ENCODE measurements around the gene PRSS33. TPM values are rescaled to one million over a fixed set of nuclear protein-coding genes. Genes with fewer than 3 reads are reported as not detected.

Gene PRSS33
- total RNA-seq, 1 experiment from 2014 or later = not detected

DNA sequence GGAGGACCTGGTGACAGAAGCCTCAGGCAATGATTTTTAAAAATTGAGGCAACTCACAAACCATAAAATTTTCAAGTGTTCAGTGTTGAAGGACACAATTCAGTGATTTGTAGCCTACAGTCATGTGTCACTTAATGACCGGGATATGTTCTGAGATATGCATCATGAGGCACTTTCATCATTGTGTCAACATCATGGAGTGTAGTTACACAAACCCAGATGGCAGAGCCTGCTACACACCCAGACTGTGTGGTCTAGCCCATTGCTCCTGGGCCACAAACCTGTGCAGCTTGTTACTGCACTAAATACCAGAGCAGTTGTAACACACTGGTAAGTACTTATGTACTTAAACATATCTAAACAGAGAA, 12.5 kb upstream of the PRSS33 start:
- peaks cover 19% of the 10 kb centered on the region; the same call in 1 of the 2 replicates for H3K27me3 ChIP-seq (replicated peaks)
- H3K4me3 ChIP-seq = no peak overlapping the region
- no peaks in the 10 kb centered on the region for H3K4me1 ChIP-seq (replicated peaks)
- H3K36me3 ChIP-seq = no peaks in the 10 kb centered on the region
- no peak for DNase-seq (ENCODE audit: low read depth in 1 of 2, low spot score in 2 of 2)
- H3K27ac ChIP-seq = no peak overlapping the region
- H3K9me3 ChIP-seq (replicated peaks) = peaks cover 7% of the 10 kb centered on the region; the same call in 1 of the 2 replicates

DNA sequence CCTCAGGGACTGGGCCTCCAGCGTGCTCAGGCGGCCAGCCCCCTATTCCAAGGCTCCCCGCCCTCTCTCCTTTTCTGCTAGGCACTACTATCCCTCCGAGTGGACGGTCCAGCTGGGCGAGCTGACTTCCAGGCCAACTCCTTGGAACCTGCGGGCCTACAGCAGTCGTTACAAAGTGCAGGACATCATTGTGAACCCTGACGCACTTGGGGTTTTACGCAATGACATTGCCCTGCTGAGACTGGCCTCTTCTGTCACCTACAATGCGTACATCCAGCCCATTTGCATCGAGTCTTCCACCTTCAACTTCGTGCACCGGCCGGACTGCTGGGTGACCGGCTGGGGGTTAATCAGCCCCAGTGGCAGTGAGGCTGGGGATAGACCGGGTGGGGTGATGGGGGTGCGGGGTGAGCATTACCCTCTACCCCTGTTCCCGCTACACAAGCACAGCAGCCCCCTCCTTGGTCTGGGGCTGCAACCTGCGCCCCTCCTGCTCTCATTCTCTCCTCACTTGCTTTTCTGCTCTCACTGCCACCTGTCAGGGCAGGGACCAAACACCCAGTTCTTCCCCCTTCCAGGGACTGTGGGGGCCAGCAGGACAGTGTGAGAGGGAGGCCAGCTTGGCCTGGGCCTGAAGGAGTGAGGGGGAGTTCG, 12.0 kb upstream of the PRSS33 start:
- H3K9me3 ChIP-seq (replicated peaks) = peaks cover 7% of the 10 kb centered on the region; the same call in 1 of the 2 replicates
- no peaks in the 10 kb centered on the region for H3K4me1 ChIP-seq (replicated peaks)
- H3K36me3 ChIP-seq = no peaks in the 10 kb centered on the region
- H3K4me3 ChIP-seq = no peak overlapping the region
- no peak for DNase-seq (ENCODE audit: low read depth in 1 of 2, low spot score in 2 of 2)
- H3K27me3 ChIP-seq (replicated peaks) = peaks cover 24% of the 10 kb centered on the region; the same call in 1 of the 2 replicates
- no peak overlapping the region for H3K27ac ChIP-seq

DNA sequence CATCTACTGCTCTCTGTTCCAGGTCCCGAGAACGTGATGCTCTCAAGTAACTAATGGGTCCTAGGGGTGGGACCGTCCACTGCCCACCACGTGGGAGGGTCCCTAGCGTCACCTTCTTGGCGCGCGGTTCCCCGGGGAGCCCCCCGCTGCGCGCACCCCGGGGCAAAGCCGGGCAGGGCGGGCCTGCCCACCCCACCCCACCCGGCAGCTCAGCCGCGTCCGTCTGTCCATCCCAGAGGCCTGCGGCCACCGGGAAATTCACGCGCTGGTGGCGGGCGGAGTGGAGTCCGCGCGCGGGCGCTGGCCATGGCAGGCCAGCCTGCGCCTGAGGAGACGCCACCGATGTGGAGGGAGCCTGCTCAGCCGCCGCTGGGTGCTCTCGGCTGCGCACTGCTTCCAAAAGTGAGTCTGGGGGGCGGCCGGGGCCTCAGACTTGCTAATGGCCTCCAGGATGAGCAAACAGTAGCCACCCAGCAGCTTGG, 11.4 kb upstream of the PRSS33 start:
- Histone ChIP-seq H3K4me3 (no peak overlapping the region), H3K36me3 (no peaks in the 10 kb centered on the region), H3K27ac (no peak overlapping the region), H3K27me3 (replicated peaks) (peaks cover 25% of the 10 kb centered on the region), H3K9me3 (replicated peaks) (peaks cover 2% of the 10 kb centered on the region; the same call in 1 of the 2 replicates), H3K4me1 (replicated peaks) (no peaks in the 10 kb centered on the region)
- DNase-seq (ENCODE audit: low read depth in 1 of 2, low spot score in 2 of 2) = no peak

DNA sequence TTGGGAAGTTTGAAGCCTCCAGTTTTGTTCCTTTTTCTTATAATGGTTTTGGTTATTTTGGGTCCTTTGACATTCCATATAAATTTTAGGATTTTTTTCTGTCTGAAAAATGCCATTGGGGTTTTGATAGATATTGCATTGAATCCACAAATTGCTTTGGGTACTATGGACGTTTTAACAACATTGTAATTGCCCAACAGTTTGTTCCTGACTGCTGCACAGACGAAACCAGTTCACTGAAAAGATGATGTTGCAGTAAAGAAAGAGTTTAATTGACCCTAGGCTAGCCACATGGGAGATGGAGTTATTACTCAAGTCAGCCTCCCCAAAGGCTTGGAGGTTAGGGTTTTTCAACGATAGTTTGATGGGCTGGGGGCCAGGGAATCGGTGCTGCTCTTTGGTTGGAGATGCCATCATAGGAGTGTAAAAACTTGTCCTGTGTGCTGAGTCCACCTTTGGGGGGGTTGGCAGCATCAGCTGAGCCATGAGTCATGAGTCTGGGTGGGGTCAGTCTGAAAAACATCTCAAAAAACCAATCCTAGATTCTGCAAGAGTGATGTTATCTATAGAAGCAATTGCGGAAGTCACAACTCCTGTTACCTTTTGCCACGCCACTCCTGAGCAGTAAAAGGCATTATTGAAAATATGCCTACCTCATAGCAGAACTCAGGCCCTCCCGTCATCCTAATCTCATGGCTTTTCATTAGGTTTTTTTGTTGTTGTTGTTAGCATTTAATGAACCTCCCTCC, 8.2 kb upstream of the PRSS33 start:
- H3K36me3 ChIP-seq = no peaks in the 10 kb centered on the region
- H3K4me1 ChIP-seq (replicated peaks) = no peaks in the 10 kb centered on the region
- DNase-seq (ENCODE audit: low read depth in 1 of 2, low spot score in 2 of 2) = no peak
- no peak overlapping the region for H3K4me3 ChIP-seq
- H3K27me3 ChIP-seq (replicated peaks) = peaks cover 42% of the 10 kb centered on the region
- no peak overlapping the region for H3K27ac ChIP-seq
- H3K9me3 ChIP-seq (replicated peaks) = no peaks in the 10 kb centered on the region

DNA sequence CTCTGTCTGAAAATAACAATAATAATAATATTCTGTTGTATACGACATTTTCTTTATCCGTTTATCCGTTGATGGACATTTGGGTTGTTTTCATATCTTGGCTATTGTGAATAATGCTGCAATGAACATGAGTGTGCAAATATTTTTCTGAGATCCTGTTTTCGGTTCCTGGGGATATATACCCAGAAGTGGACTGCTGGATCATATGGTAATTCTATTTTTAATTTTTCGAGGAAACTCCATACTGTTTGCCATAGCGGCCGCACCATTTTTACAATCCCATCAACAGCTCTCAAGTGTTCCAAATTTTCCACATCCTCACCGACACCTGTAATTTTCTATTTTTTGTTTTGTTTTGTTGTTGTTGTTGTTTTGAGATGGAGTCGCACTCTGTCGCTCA, 5.6 kb upstream of the PRSS33 start:
- DNase-seq (ENCODE audit: low read depth in 1 of 2, low spot score in 2 of 2) = no peak

DNA sequence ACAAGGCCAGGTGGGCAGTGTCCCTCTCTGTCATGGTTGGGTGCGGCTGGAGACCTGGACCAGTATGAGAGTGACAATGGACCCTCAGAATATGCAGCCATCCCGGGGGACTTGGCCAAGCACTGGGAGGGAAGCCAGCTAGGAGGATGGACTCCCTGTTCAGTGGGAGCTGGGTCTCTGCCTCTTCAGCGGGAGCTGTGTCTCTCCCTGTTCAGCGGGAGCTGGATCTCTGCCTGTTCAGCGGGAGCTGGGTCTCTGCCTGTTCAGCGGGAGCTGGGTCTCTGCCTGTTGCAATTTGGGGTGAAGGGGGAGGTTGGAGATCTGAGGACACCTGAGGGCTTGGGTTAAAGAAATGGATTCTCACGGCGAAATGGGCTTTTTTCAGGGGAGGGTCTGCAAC, 3.8 kb upstream of the PRSS33 start:
- no peaks in the 10 kb centered on the region for H3K36me3 ChIP-seq
- H3K27ac ChIP-seq = no peak overlapping the region
- H3K4me1 ChIP-seq (replicated peaks) = no peaks in the 10 kb centered on the region
- no peaks in the 10 kb centered on the region for H3K9me3 ChIP-seq (replicated peaks)
- H3K27me3 ChIP-seq (replicated peaks) = peaks cover 57% of the 10 kb centered on the region
- no peak overlapping the region for H3K4me3 ChIP-seq
- no peak for DNase-seq (ENCODE audit: low read depth in 1 of 2, low spot score in 2 of 2)

More for the DNA sequence above, 5.6 kb upstream of the PRSS33 start:
- Histone ChIP-seq H3K4me1 (replicated peaks) (no peaks in the 10 kb centered on the region), H3K27ac (no peak overlapping the region), H3K36me3 (no peaks in the 10 kb centered on the region), H3K4me3 (no peak overlapping the region), H3K27me3 (replicated peaks) (peaks cover 50% of the 10 kb centered on the region), H3K9me3 (replicated peaks) (no peaks in the 10 kb centered on the region)

DNA sequence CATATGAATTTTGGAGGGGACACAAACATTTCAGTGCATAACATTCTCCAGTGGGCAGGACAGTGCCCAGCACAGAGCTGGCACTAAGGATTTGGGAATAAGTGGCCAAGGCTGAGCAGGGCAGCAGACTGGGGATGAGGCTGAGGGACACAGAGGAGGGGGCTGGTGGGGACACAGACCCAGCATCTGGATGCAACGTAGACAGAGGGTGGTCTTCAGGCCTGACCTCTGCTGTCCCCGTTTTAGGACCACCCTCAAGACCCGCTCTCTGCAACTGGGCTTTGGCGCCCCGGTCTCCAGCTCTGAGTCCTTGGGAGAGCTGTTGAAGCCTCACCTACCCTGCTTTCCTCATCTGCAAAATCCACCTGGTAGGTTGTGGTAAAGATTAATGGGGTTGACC, 3.3 kb upstream of the PRSS33 start:
- DNase-seq (ENCODE audit: low read depth in 1 of 2, low spot score in 2 of 2) = no peak
- H3K27me3 ChIP-seq (replicated peaks) = peaks cover 59% of the 10 kb centered on the region
- no peaks in the 10 kb centered on the region; the same call in 1 of the 2 replicates for H3K4me1 ChIP-seq (replicated peaks)
- H3K4me3 ChIP-seq = no peak overlapping the region
- H3K27ac ChIP-seq = no peak overlapping the region
- no peaks in the 10 kb centered on the region for H3K9me3 ChIP-seq (replicated peaks)
- H3K36me3 ChIP-seq = no peaks in the 10 kb centered on the region

DNA sequence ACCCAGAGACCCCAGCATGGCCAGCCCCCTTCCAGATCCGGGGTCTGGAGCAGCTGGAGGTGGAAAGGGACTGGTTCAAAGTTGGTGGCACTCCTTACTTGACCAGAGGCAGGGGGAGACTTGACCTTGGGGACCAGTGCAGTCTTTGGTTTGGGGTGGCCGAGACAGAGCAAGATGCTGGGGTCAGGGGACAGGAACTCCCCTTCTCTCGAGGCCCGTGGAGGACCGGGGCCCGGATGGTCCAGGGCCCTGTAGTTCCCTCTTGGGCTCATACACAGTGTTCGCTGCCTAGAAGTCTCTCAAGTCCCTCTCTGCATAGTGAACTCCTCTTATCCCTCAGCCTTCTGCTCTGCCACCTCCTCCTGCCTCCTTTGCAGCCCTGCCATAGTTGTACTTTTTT, 601 bp upstream of the PRSS33 start:
- no peak for DNase-seq (ENCODE audit: low read depth in 1 of 2, low spot score in 2 of 2)
- H3K36me3 ChIP-seq = no peaks in the 10 kb centered on the region
- H3K27me3 ChIP-seq (replicated peaks) = peaks cover 54% of the 10 kb centered on the region
- no peak overlapping the region for H3K4me3 ChIP-seq
- H3K4me1 ChIP-seq (replicated peaks) = peaks cover 4% of the 10 kb centered on the region
- H3K27ac ChIP-seq = no peak overlapping the region
- H3K9me3 ChIP-seq (replicated peaks) = no peaks in the 10 kb centered on the region

DNA sequence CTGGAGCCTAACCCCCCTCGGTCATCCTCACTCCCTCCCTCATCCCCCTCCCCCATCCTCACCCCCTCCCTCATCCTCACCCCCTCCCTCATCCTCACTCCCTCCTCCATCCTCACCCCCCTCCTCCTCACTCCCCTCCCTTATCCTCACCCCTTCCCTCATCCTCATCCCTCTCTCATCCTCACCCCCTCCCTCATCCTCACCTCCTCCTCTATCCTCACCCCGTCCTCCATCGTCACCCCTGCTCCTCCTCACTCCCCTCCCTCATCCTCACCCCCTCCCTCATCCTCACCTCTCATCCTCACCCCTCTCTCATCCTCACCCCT, 571 bp downstream of the PRSS33 start:
- DNase-seq (ENCODE audit: low read depth in 1 of 2, low spot score in 2 of 2) = no peak
- no peak overlapping the region for H3K27ac ChIP-seq
- H3K9me3 ChIP-seq (replicated peaks) = no peaks in the 10 kb centered on the region
- peaks cover 46% of the 10 kb centered on the region for H3K27me3 ChIP-seq (replicated peaks)
- no peaks in the 10 kb centered on the region for H3K36me3 ChIP-seq
- peaks cover 4% of the 10 kb centered on the region for H3K4me1 ChIP-seq (replicated peaks)
- no peak overlapping the region for H3K4me3 ChIP-seq

DNA sequence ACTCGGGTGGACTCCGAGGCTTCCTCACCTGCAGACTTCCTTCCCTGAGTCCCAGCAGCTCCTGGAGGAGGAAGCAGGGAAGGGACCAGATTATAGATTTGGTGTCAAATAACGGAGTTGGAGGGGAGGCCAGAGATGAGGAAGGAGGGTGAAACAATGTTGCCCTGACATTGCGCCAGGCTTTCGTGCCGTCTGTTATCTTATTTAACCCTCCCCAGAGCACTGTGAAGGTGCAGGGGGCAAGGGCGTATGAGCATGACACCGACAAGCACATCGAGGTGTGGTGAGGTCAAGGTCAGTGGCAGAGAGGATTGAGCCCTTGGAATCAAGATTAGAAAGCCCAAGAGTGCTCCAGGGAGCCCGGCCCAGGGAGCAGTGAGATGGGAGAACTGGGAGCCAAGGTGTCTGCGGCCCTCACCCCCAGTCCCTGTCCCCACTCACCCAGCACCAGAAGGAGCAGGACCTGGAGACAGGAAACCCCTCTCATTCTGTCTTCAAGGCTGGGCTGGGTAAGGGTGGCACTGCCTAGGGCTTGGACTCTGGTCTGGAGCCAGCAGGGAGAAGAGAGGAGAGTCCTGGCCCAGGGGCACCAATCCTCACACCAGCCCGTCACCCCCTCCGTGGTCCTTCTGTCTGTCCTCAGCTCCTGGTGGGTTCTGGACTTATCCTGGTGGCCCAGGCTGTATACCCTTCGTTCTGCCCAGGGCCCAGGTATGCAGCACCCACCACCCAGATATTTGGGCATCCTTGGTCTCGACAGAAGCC, 1.1 kb downstream of the PRSS33 start:
- Histone ChIP-seq H3K36me3 (no peaks in the 10 kb centered on the region), H3K4me1 (replicated peaks) (peaks cover 4% of the 10 kb centered on the region), H3K27ac (no peak overlapping the region), H3K27me3 (replicated peaks) (peaks cover 46% of the 10 kb centered on the region), H3K4me3 (no peak overlapping the region), H3K9me3 (replicated peaks) (no peaks in the 10 kb centered on the region)
- no peak for DNase-seq (ENCODE audit: low read depth in 1 of 2, low spot score in 2 of 2)

DNA sequence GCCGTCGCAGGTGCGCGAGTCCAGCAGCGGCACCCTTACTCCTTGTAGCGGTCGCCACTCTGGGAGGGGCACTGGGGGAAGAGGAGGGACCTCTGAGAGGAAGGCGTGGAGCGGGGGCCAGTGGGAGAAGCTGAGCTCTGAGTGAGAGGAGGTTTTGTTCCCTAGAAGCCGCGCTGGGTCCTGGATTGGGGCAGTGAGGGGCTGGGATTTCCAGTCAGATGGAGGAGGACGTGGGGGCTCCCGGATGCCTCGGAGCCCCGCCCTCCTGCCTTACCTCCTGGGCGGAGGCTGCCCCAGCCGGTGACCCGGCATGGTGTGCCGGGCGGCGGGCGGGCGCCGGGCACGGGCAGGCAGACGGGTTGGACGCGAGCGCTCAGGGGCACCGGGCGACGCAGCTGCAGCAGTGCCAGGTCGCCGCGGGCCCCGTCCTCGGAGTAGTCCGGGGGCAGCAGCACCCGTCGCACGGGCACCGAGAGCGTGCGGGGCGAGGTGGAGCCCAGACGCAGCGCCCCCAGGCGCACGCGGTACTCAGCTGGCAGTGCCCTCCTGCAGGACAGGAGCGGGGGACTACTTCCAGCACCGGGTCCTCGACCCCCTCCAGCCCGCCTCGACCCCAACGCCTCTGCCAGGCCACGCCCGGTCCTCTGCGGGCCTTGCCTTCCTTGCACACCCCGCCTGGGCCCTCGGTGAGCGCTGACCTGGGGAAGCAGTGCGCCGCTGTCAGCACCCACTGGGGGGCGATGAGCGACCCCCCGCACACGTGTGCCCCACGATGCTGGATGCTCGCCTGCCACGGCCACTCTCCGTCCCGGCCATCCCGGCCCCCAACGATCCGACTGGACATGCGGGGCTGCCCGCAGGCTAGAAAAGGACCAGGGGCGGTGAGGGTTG, 2.0 kb downstream of the PRSS33 start:
- no peak overlapping the region for H3K27ac ChIP-seq
- H3K27me3 ChIP-seq (replicated peaks) = peaks cover 39% of the 10 kb centered on the region
- peak in 1 of 2 experiments; percentile 44 for DNase-seq (ENCODE audit: low read depth in 1 of 2, low spot score in 2 of 2)
- H3K4me1 ChIP-seq (replicated peaks) = peaks cover 4% of the 10 kb centered on the region
- no peaks in the 10 kb centered on the region for H3K9me3 ChIP-seq (replicated peaks)
- H3K4me3 ChIP-seq = no peak overlapping the region
- H3K36me3 ChIP-seq = no peaks in the 10 kb centered on the region

DNA sequence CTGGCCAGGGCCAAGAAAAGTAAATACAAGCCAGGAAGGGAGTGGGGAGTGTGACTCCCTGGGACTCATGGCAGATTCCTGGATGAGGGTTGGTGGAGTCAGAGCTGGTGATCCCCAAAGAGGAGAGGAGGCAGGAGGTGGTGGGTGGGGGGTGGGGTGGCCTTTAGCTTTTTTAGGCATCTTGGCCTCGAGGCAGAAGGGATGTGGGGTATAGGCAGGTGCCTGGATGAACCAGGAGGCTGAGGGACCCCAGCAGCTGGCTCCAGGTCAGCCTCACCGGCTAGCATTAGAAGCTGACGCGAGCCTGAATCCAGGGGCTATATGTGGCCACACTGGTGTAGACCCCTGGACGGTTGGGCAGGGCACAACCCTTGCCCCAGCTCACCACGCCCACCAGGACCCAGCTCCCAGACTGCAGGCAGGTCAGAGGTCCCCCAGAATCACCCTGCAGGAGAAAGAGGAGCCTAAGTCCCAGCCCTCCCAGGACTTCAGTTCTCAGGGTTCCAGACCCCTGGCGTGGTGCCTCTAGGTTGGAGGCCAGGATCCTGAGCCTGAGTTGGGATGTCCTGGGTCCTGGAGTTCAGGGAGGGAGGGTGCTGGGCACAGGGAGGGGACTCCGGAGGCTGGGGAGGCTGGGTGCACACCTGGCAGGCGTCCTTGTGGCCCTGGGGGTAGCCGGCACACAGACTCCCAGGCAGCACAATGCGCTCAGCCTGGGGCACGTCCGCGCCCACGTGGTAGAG, 2.8 kb downstream of the PRSS33 start:
- no peak for DNase-seq (ENCODE audit: low read depth in 1 of 2, low spot score in 2 of 2)
- H3K27ac ChIP-seq = no peak overlapping the region
- no peak overlapping the region for H3K4me3 ChIP-seq
- no peaks in the 10 kb centered on the region for H3K9me3 ChIP-seq (replicated peaks)
- H3K27me3 ChIP-seq (replicated peaks) = peaks cover 33% of the 10 kb centered on the region
- peaks cover 4% of the 10 kb centered on the region for H3K4me1 ChIP-seq (replicated peaks)
- H3K36me3 ChIP-seq = no peaks in the 10 kb centered on the region
